GM12864 (cell line): ENCODE results near the gene PRCC.

Source experiments
- DNase-seq: peaks from one replicate; pipeline ENCODE4 v3.0.0-alpha.2; 2011; ENCODE audit warnings: low read depth
- H3K4me3 ChIP-seq: 2 replicates; pipeline ENCODE4 v1.5.1; 2011; ENCODE audit warnings: mild to moderate bottlenecking, low read depth, low read length, control low read depth
- CTCF ChIP-seq: IDR thresholded peaks from 2 replicates; pipeline ENCODE4 v1.5.1; 2011; ENCODE audit warnings: low read depth, mild to moderate bottlenecking, moderate library complexity, low read length, control low read depth, inconsistent platforms; ENCODE audit errors: missing control alignments

PRCC gene

GRCh38 chr1:156727926-156728598, 39.3 kb upstream of the PRCC start, which contains the start of gene METTL25B:
METTL25B (plus strand) TSS chr1:156728469; CDS start chr1:156729105, 636 bp downstream.
- TF ChIP-seq CTCF: no peak

GRCh38 chr1:156728599-156729462, 38.5 kb upstream of the PRCC start, which contains the start of gene ISG20L2:
ISG20L2 (minus strand) TSS chr1:156728766; CDS start chr1:156727652, 1,114 bp downstream.
- peak; percentile 94 for DNase-seq
- TF ChIP-seq CTCF: no peak
- H3K4me3 ChIP-seq: peak within 1 kb of the TSS; percentile 100

More at GRCh38 chr1:156727926-156728598, 39.3 kb upstream of the PRCC start, which contains the start of gene METTL25B:
- H3K4me3 ChIP-seq: peak within 1 kb of the TSS; percentile 100
- peak; percentile 65 for DNase-seq

GRCh38 chr1:156733989-156734584, 33.2 kb upstream of the PRCC start:
- no peak for DNase-seq
- H3K4me3 ChIP-seq: no peak overlapping the region
- TF ChIP-seq CTCF: no peak

- TF ChIP-seq CTCF: no peak
- DNase-seq: no peak
- no peak overlapping the region for H3K4me3 ChIP-seq
These were observed 28.9 kb upstream of the PRCC start for GRCh38 chr1:156738407-156738806.

GRCh38 chr1:156738916-156739315, 28.4 kb upstream of the PRCC start:
- no peak overlapping the region for H3K4me3 ChIP-seq
- TF ChIP-seq CTCF: no peak
- no peak for DNase-seq

- no peak for DNase-seq
- peak overlapping the region; percentile 88 for H3K4me3 ChIP-seq
- no peak for TF ChIP-seq CTCF
These were observed 27.0 kb upstream of the PRCC start for GRCh38 chr1:156740237-156740740.
